B cell (primary cell): ENCODE measurements around the gene HPN. TPM values are rescaled to one million over a fixed set of nuclear protein-coding genes. Genes with fewer than 3 reads are reported as not detected.

ENCODE experiments used
- ATAC-seq: fragments of 200-7000 bp; cut with Tn5 transposase; one replicate; pipeline ENCODE4 v1.10.0; 2021; ENCODE audit warnings: low read depth, mild to moderate bottlenecking, moderate number of reproducible peaks, moderate library complexity
- CTCF ChIA-PET: fragments of 350-600 bp; sonication (Branson Sonifier 250); formaldehyde crosslinking; loops from one replicate; lab custom pipeline; 2021; ENCODE audit warnings: antibody characterized with exemption, inconsistent platforms; lab: Charles Lee
- POLR2A ChIA-PET: fragments of 350-600 bp; sonication (Branson Sonifier 250); formaldehyde crosslinking; loops from one replicate; lab custom pipeline; 2021; ENCODE audit warnings: antibody characterized with exemption; lab: Charles Lee
- DNase-seq: peaks from one replicate; pipeline ENCODE4 v3.0.0; 2013
- H2AFZ ChIP-seq: 2 replicates; pipeline ENCODE4 v1.6.1; 2012; ENCODE audit warnings: mild to moderate bottlenecking, low read depth, low read length; ENCODE audit not compliant: insufficient read depth, poor library complexity, severe bottlenecking
- H3K27ac ChIP-seq, 2 donors: 1 replicate in 1 of 2; 2 replicates in 1 of 2; pipeline ENCODE4 v1.5.1; 2012 to 2013; ENCODE audit warnings: low read length in 2 of 2, mild to moderate bottlenecking in 2 of 2, moderate library complexity in 1 of 2
- H3K27me3 ChIP-seq, 4 experiments: fragments of 200-600 bp in 1 of 4; sonication (generic) in 1 of 4; replicated peaks in 1 of 4; 1 replicate in 2 of 4; 2 replicates in 2 of 4; pipeline versions ENCODE4 v1.6.1 to v1.7.0; 2013 to 2016; ENCODE audit warnings: low read length in 3 of 4, mild to moderate bottlenecking in 2 of 4, mixed read lengths in 1 of 4, moderate library complexity in 1 of 4; ENCODE audit not compliant: insufficient read depth in 4 of 4, control insufficient read depth in 3 of 4; ENCODE audit errors: control extremely low read depth in 1 of 4
- H3K36me3 ChIP-seq, 2 experiments: replicated peaks in 1 of 2; 1 replicate in 1 of 2; 2 replicates in 1 of 2; pipeline versions ENCODE4 v1.6.1 to v1.7.1; 2013; ENCODE audit warnings: low read length in 1 of 2; ENCODE audit not compliant: insufficient read depth in 2 of 2, control insufficient read depth in 1 of 2; ENCODE audit errors: control extremely low read depth in 1 of 2, extremely low read depth in 1 of 2
- H3K4me1 ChIP-seq, 2 donors: fragments of 200-600 bp in 1 of 2; sonication (generic) in 1 of 2; 1 replicate in 1 of 2; 2 replicates in 1 of 2; pipeline versions ENCODE4 v1.5.1 to v1.6.1; 2013 to 2017; ENCODE audit warnings: low read length in 2 of 2; ENCODE audit not compliant: control insufficient read depth in 2 of 2, insufficient read depth in 2 of 2
- H3K4me2 ChIP-seq: replicated peaks from 2 replicates; pipeline ENCODE3; 2012; ENCODE audit warnings: mild to moderate bottlenecking, low read depth, low read length; ENCODE audit not compliant: poor library complexity, severe bottlenecking
- H3K4me3 ChIP-seq, 5 experiments: fragments of 200-600 bp in 1 of 5; sonication (generic) in 1 of 5; 1 replicate in 3 of 5; 2 replicates in 2 of 5; pipeline versions ENCODE4 v1.5.1 to v1.7.0; 2011 to 2016; ENCODE audit warnings: low read length in 4 of 5, mild to moderate bottlenecking in 4 of 5, low read depth in 2 of 5, control low read depth in 1 of 5, moderate library complexity in 1 of 5; ENCODE audit not compliant: insufficient read depth in 1 of 5; ENCODE audit errors: control extremely low read depth in 1 of 5, extremely low read depth in 1 of 5
- H3K79me2 ChIP-seq: fragments of 200-600 bp; sonication (generic); one replicate; pipeline ENCODE4 v1.6.0; 2016; ENCODE audit warnings: low read length; ENCODE audit not compliant: control insufficient read depth, insufficient read depth
- H3K9ac ChIP-seq: fragments of 200-600 bp; sonication (generic); 2 replicates; pipeline ENCODE4 v1.6.1; 2017; ENCODE audit warnings: mild to moderate bottlenecking, low read length, moderate library complexity
- H3K9me3 ChIP-seq, 3 donors: one replicate each; pipeline versions ENCODE4 v1.6.1 to v1.7.1; 2013; ENCODE audit warnings: low read length in 2 of 3; ENCODE audit not compliant: control insufficient read depth in 2 of 3, insufficient read depth in 1 of 3; ENCODE audit errors: control extremely low read depth in 1 of 3
- H4K20me1 ChIP-seq: 2 replicates; pipeline ENCODE4 v1.6.0; 2012; ENCODE audit warnings: mild to moderate bottlenecking, low read length; ENCODE audit not compliant: insufficient read depth, control insufficient read depth, poor library complexity, severe bottlenecking
- H3K27ac Mint-ChIP-seq: one replicate; pipeline ENCODE4 v1.8.0; 2021; ENCODE audit warnings: mixed read lengths
- H3K27me3 Mint-ChIP-seq: one replicate; pipeline ENCODE4 v1.8.0; 2021; ENCODE audit warnings: mixed read lengths
- H3K4me1 Mint-ChIP-seq: one replicate; pipeline ENCODE4 v1.8.0; 2021; ENCODE audit warnings: mixed read lengths
- H3K4me3 Mint-ChIP-seq: one replicate; pipeline ENCODE4 v1.8.0; 2021; ENCODE audit warnings: mixed read lengths
- H3K9me3 Mint-ChIP-seq: one replicate; pipeline ENCODE4 v1.8.0; 2022; ENCODE audit warnings: mixed read lengths; ENCODE audit not compliant: insufficient read depth
- CTCF ChIP-seq: fragments of 200-600 bp; IDR thresholded peaks from one replicate; pipeline ENCODE4 v1.8.0; 2022; ENCODE audit warnings: antibody characterized with exemption, mild to moderate bottlenecking
- EZH2 ChIP-seq: IDR thresholded peaks from 2 replicates; pipeline ENCODE4 v1.6.1; 2012; ENCODE audit warnings: borderline replicate concordance, low read depth, mild to moderate bottlenecking, moderate library complexity, low read length; ENCODE audit not compliant: insufficient read depth, poor library complexity, severe bottlenecking
- WGBS: methylation state at CpG from one replicate; pipeline ENCODE4 v1.1.5; 2013; ENCODE audit warnings: missing lambda C conversion rate; ENCODE audit not compliant: insufficient coverage; 5-methylcytosine and 5-hydroxymethylcytosine counted together
- intact Hi-C: fragments of 100-400 bp; cut with micrococcal nuclease; formaldehyde crosslinking; loops from one replicate; pipeline ENCODE4 v1.10.0; 2022
- polyA plus RNA-seq: library from polyadenylated mRNA; depleted of rRNA; stranded (reverse); fragments of >200 nt; gene quantifications from 2 replicates; pipeline ENCODE4 v1.2.3, GENCODE V29; 2012
- total RNA-seq, 2 donors: library from RNA; stranded (reverse); fragments of 120-200 nt in 1 of 2; gene quantifications; 1 replicate in 1 of 2; 2 replicates in 1 of 2; pipeline versions ENCODE4 v1.2.3 to v1.2.4, GENCODE V29; 2013 to 2022

Gene HPN
- total and polyA plus RNA-seq, 2 donors (not counting 1 experiment from before 2014, with no cell fraction given), result 0.30 TPM; not detected in 1

DNA sequence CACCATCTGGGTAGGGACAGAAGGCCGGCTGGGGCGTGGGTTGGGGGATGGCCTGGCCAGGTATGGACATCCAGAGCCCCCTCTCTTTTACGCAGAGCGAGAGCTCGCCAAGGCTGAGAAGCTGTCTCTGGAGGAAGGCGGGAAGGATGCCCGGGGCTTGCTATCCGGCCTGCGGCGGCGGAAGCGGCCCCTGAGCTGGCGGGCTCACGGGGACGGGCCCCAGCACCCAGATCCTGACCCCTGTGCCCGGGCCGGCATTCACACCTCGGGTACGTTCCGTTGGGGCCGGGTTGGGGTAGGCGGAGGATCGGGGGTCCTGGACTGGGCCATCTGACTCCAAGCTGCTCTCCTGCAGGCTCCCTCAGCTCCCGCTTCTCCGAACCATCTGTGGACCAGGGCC, 19.9 kb upstream of the HPN start:
- Histone ChIP-seq H3K79me2 (no peaks in the 10 kb centered on the region), H3K36me3 (peaks cover 1 to 74% of the 10 kb centered on the region in 2 experiments), H4K20me1 (no peaks in the 10 kb centered on the region), H3K4me3 (no peak overlapping the region), H3K27me3 (no peaks in the 10 kb centered on the region), H3K4me1 (peaks cover 0 to 6% of the 10 kb centered on the region in 2 donors), H2AFZ (no peak overlapping the region), H3K4me2 (no peak overlapping the region), H3K9ac (no peak overlapping the region), H3K9me3 (peaks cover 0 to 2% (median 0%) of the 10 kb centered on the region in 3 donors), H3K27ac (no peak overlapping the region)
- TF ChIP-seq CTCF (no peak), EZH2 (no peak)
- no peak overlapping the region for H3K4me3 Mint-ChIP-seq
- no peak for DNase-seq
- CTCF ChIA-PET, result no interaction called here
- H3K4me1 Mint-ChIP-seq, result no peaks in the 10 kb centered on the region
- POLR2A ChIA-PET, result no interaction called here
- no peak for ATAC-seq
- H3K27me3 Mint-ChIP-seq, result no peaks in the 10 kb centered on the region
- H3K27ac Mint-ChIP-seq, result no peak overlapping the region
- intact Hi-C loops, result no loop called here
- no peaks in the 10 kb centered on the region for H3K9me3 Mint-ChIP-seq
- WGBS, result 98% methylated on average over 25 of the region's 25 CpGs

- H2AFZ ChIP-seq, result no peak overlapping the region
- H3K27ac Mint-ChIP-seq, result no peak overlapping the region
- H3K9ac ChIP-seq, result no peak overlapping the region
- no peak overlapping the region for H3K4me2 ChIP-seq
- ChIA-PET CTCF (no interaction called here), POLR2A (no interaction called here)
- no peaks in the 10 kb centered on the region for H3K27me3 ChIP-seq
- 97% methylated on average over 10 of the region's 14 CpGs for WGBS
- peaks cover 0 to 1% of the 10 kb centered on the region in 2 donors for H3K4me1 ChIP-seq
- H3K27ac ChIP-seq, result no peak overlapping the region
- H3K9me3 ChIP-seq, result peaks cover 0 to 2% (median 0%) of the 10 kb centered on the region in 3 donors
- H3K4me3 ChIP-seq, result no peak overlapping the region
- TF ChIP-seq EZH2 (no peak), CTCF (no peak)
- intact Hi-C loops, result no loop called here
- no peaks in the 10 kb centered on the region for H3K27me3 Mint-ChIP-seq
- peaks cover 1 to 67% of the 10 kb centered on the region in 2 experiments for H3K36me3 ChIP-seq
- no peaks in the 10 kb centered on the region for H3K4me1 Mint-ChIP-seq
- H3K79me2 ChIP-seq, result no peaks in the 10 kb centered on the region
- no peak for ATAC-seq
- no peaks in the 10 kb centered on the region for H3K9me3 Mint-ChIP-seq
- H3K4me3 Mint-ChIP-seq, result no peak overlapping the region
- no peaks in the 10 kb centered on the region for H4K20me1 ChIP-seq
- DNase-seq, result no peak
Measured at GRCh38 chr19:35022460-35022859, 19.1 kb upstream of the HPN start.
